ENCODE measurements around the gene AFG1L.

GRCh38 chr6:108565091-108565766 is 270.4 kb downstream of the AFG1L start:
- no peak for TF ChIP-seq ZNF512 (CRISPR knock-in tag; IDR thresholded peaks at IDR 0.05; ENCODE audit: borderline replicate concordance)
- TF ChIP-seq CTCF (IDR thresholded peaks at IDR 0.05), result no peak
- TF ChIP-seq ZNF121 (CRISPR knock-in tag; IDR thresholded peaks at IDR 0.05), result no peak
- TF ChIP-seq ERG (CRISPR knock-in tag; IDR thresholded peaks at IDR 0.05), result no peak
- TF ChIP-seq FOXP4 (CRISPR knock-in tag; IDR thresholded peaks at IDR 0.05), result no peak
- no peak for TF ChIP-seq MAX (CRISPR knock-in tag; IDR thresholded peaks at IDR 0.05)
- no peak for TF ChIP-seq E2F1 (CRISPR knock-in tag; IDR thresholded peaks at IDR 0.05)
- TF ChIP-seq AFF4 (CRISPR knock-in tag; IDR thresholded peaks at IDR 0.05; ENCODE audit: borderline replicate concordance), result no peak
- no peak for TF ChIP-seq PRRX2 (CRISPR knock-in tag; IDR thresholded peaks at IDR 0.05)
- TF ChIP-seq ZNF232 (CRISPR knock-in tag; IDR thresholded peaks at IDR 0.05), result no peak
- TF ChIP-seq PREB (CRISPR knock-in tag; IDR thresholded peaks at IDR 0.05; ENCODE audit: borderline replicate concordance), result no peak
- no peak for TF ChIP-seq MLX (CRISPR knock-in tag; IDR thresholded peaks at IDR 0.05)
- no peak for TF ChIP-seq CREM (CRISPR knock-in tag; IDR thresholded peaks at IDR 0.05)
